ENCODE data around the gene BCL7B. TPM values are rescaled to one million over a fixed set of nuclear protein-coding genes. Genes with fewer than 3 reads are reported as not detected.

The BCL7B gene
- total RNA-seq, 1 experiment from 2014 or later: 50.4 TPM

DNA sequence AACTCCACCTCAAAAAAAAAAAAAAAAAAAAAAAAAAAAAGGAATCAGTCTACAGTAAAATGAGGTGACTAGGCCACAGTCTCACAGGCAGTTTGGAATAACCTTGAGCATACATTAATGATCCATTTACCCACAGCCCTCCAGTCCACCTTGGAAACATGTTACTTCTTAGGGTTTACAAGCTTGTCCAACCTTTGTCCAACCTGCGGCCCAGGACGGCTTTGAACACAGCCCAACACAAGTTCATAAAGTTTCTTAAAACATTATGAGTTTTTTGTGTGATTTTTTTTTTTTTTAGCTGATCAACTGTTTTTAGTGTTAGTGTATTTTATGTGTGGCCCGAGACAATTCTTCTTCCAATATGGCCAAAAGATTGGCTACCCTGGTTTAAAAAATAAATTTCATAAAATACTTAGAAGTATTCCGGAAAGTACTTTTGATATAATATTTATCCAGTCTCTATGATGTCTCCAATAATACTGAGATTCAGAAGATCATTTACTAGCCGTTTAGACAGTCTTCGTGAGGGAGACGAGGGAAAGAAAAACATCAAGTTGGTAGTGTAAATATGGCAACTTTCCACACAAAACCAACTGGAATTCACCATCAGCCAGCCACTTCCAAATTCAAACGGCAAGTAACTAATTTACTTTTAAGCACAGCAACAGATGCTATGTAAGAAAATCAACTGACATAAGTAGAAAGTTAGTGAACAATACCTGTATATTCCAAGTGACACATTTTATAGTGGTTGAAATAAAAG, 45.3 kb downstream of the BCL7B start:
- DNase-seq (ENCODE audit: low read depth, low spot score): no peak
- H2AFZ ChIP-seq (ENCODE audit: low read depth, low read length, poor library complexity, severe bottlenecking): no peak overlapping the region
- TF ChIP-seq CEBPB (IDR thresholded peaks at IDR 0.05; ENCODE audit: low read depth) (no peak), EGR1 (IDR thresholded peaks at IDR 0.05; ENCODE audit: low read depth) (no peak), POLR2AphosphoS5 (IDR thresholded peaks at IDR 0.05; ENCODE audit: low read depth, low read length) (no peak), ZFX (IDR thresholded peaks at IDR 0.05) (no peak), TCF7L2 (IDR thresholded peaks at IDR 0.05; ENCODE audit: borderline replicate concordance, extremely low read depth, insufficient read depth, insufficient read length) (no peak), YY1 (IDR thresholded peaks at IDR 0.05; ENCODE audit: extremely low read depth, insufficient replicate concordance, low read depth, low read length) (no peak), EZH2 (IDR thresholded peaks at IDR 0.05) (no peak)
- TF ChIP-seq, protein P1, sequence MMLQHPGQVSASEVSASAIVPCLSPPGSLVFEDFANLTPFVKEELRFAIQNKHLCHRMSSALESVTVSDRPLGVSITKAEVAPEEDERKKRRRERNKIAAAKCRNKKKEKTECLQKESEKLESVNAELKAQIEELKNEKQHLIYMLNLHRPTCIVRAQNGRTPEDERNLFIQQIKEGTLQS (IDR thresholded peaks at IDR 0.05): no peak
- TF ChIP-seq, protein P2, sequence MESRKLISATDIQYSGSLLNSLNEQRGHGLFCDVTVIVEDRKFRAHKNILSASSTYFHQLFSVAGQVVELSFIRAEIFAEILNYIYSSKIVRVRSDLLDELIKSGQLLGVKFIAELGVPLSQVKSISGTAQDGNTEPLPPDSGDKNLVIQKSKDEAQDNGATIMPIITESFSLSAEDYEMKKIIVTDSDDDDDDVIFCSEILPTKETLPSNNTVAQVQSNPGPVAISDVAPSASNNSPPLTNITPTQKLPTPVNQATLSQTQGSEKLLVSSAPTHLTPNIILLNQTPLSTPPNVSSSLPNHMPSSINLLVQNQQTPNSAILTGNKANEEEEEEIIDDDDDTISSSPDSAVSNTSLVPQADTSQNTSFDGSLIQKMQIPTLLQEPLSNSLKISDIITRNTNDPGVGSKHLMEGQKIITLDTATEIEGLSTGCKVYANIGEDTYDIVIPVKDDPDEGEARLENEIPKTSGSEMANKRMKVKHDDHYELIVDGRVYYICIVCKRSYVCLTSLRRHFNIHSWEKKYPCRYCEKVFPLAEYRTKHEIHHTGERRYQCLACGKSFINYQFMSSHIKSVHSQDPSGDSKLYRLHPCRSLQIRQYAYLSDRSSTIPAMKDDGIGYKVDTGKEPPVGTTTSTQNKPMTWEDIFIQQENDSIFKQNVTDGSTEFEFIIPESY (IDR thresholded peaks at IDR 0.05; ENCODE audit: extremely low read depth, insufficient replicate concordance, low read length): no peak
- no peaks in the 10 kb centered on the region for H3K4me1 ChIP-seq (ENCODE audit: control insufficient read depth in 1 of 2, insufficient read depth in 2 of 2, low read length in 2 of 2)
- no peak overlapping the region for H3K4me2 ChIP-seq (ENCODE audit: low read length)
- peaks cover 95% of the 10 kb centered on the region for H3K79me2 ChIP-seq (ENCODE audit: insufficient read depth, low read length)
- no peak for ATAC-seq
- H3K27me3 ChIP-seq (ENCODE audit: insufficient read depth, low read length): no peaks in the 10 kb centered on the region
- no peak overlapping the region for H3K9ac ChIP-seq (ENCODE audit: low read length)
- CTCF ChIA-PET: no interaction called here
- RAD21 ChIA-PET (ENCODE audit: low non-redundant PET in 1 of 2, low total read pairs in 2 of 2, uncharacterized antibody in 2 of 2, unreplicated experiment in 2 of 2): interaction anchor here in 1 of 2 experiments (0.6 kb wide), 1 partner anchor 28 kb away, joined by 4 read pairs; no protein-coding TSS in a partner anchor
- H3K36me3 ChIP-seq (ENCODE audit: control insufficient read depth in 1 of 2, insufficient read depth in 2 of 2, low read length in 2 of 2): peaks cover 34 to 55% of the 10 kb centered on the region in 2 experiments
- H3K9me2 ChIP-seq (ENCODE audit: insufficient read depth): no peaks in the 10 kb centered on the region
- BruUV-seq (replicated peaks): no TSS peak
- intact Hi-C loops (cut with micrococcal nuclease): no loop called here
- POLR2A ChIA-PET: interaction anchor here (0.5 kb wide), 1 partner anchor 330 kb away, joined by 4 read pairs; no protein-coding TSS in a partner anchor
- H4K20me1 ChIP-seq (ENCODE audit: insufficient read depth): peaks cover 2% of the 10 kb centered on the region; the same call in 1 of the 2 replicates
- H3K4me3 ChIP-seq (replicated peaks in 1 of 2; ENCODE audit: low read depth in 1 of 2, low read length in 2 of 2): no peak overlapping the region
- no peaks in the 10 kb centered on the region for H3K9me3 ChIP-seq (ENCODE audit: control insufficient read depth in 1 of 2, insufficient read depth in 1 of 2, low read depth in 1 of 2, low read length in 2 of 2)
- H3K27ac ChIP-seq (ENCODE audit: low read depth, low read length): no peak overlapping the region
